H1 (cell line): Measurements from ENCODE around the gene FN3KRP. TPM values are rescaled to one million over a fixed set of nuclear protein-coding genes. Genes with fewer than 3 reads are reported as not detected.

Experiments
- CTCF ChIA-PET: fragments of 300-600 bp; sonication (Branson Sonifier 250); formaldehyde crosslinking; loops from one replicate; lab custom pipeline; 2021; ENCODE audit not compliant: partially characterized antibody; lab: Charles Lee
- POLR2A ChIA-PET: fragments of 300-600 bp; sonication (Branson Sonifier 250); formaldehyde crosslinking; loops from one replicate; lab custom pipeline; 2021; ENCODE audit warnings: inconsistent platforms; ENCODE audit not compliant: partially characterized antibody; lab: Charles Lee
- DNase-seq, 2 experiments: peaks; one replicate each; pipeline versions ENCODE4 v3.0.0 to v3.0.0-alpha.2; 2010 to 2022; ENCODE audit warnings: low spot score in 2 of 2, low read depth in 1 of 2, mixed read lengths in 1 of 2
- FAIRE-seq: peaks from 2 replicates; lab custom pipeline; 2011; peaks lifted over from hg19 to GRCh38; lab: Jason Lieb, UNC
- H2AFZ ChIP-seq: 2 replicates; pipeline ENCODE4 v1.8.1; 2012; ENCODE audit warnings: low read length, inconsistent platforms
- H2AK5ac ChIP-seq: 2 replicates; pipeline ENCODE4 v1.6.1; 2013; ENCODE audit warnings: low read depth, low read length
- H2BK120ac ChIP-seq: replicated peaks from 2 replicates; pipeline ENCODE3; 2013; ENCODE audit warnings: low read depth, low read length, inconsistent platforms
- H2BK12ac ChIP-seq: 2 replicates; pipeline ENCODE4 v1.6.1; 2013; ENCODE audit warnings: low read depth, low read length
- H2BK15ac ChIP-seq: 2 replicates; pipeline ENCODE4 v1.6.1; 2013; ENCODE audit warnings: low read length
- H2BK20ac ChIP-seq: 2 replicates; pipeline ENCODE4 v1.6.1; 2013; ENCODE audit warnings: low read length
- H2BK5ac ChIP-seq: 2 replicates; pipeline ENCODE4 v1.6.1; 2013; ENCODE audit warnings: low read depth, low read length
- H3K14ac ChIP-seq: 2 replicates; pipeline ENCODE4 v1.6.1; 2013; ENCODE audit warnings: inconsistent platforms; ENCODE audit not compliant: insufficient read length
- H3K18ac ChIP-seq: 2 replicates; pipeline ENCODE4 v1.6.1; 2013; ENCODE audit warnings: low read length; ENCODE audit errors: extremely low read depth
- H3K23ac ChIP-seq: 2 replicates; pipeline ENCODE4 v1.6.1; 2013; ENCODE audit warnings: inconsistent platforms; ENCODE audit not compliant: insufficient read length
- H3K23me2 ChIP-seq: 2 replicates; pipeline ENCODE4 v1.6.1; 2013; ENCODE audit warnings: low read depth, low read length
- H3K27ac ChIP-seq: 2 replicates; pipeline ENCODE4 v1.6.1; 2011; ENCODE audit warnings: low read depth, low read length, inconsistent platforms
- H3K27me3 ChIP-seq, 4 experiments: replicated peaks in 1 of 4; 1 replicate in 1 of 4; 2 replicates in 3 of 4; pipeline versions ENCODE4 v1.6.1 to v1.8.1; 2011 to 2013; ENCODE audit warnings: low read length in 3 of 4, mild to moderate bottlenecking in 3 of 4, inconsistent platforms in 2 of 4, mixed read lengths in 2 of 4, moderate library complexity in 1 of 4; ENCODE audit not compliant: control insufficient read depth in 3 of 4, insufficient read depth in 3 of 4; ENCODE audit errors: extremely low read depth in 1 of 4
- H3K36me3 ChIP-seq, 4 experiments: 2 replicates each; pipeline versions ENCODE4 v1.6.1 to v1.8.1; 2011 to 2013; ENCODE audit warnings: mild to moderate bottlenecking in 4 of 4, low read length in 3 of 4, moderate library complexity in 2 of 4, control low read depth in 1 of 4, inconsistent platforms in 1 of 4; ENCODE audit not compliant: insufficient read depth in 4 of 4, control insufficient read depth in 2 of 4
- H3K4ac ChIP-seq: replicated peaks from 2 replicates; pipeline ENCODE3; 2013; ENCODE audit warnings: low read length, low read depth, mixed read lengths, inconsistent platforms; ENCODE audit not compliant: insufficient read length
- H3K4me1 ChIP-seq, 4 experiments: replicated peaks in 1 of 4; 1 replicate in 1 of 4; 2 replicates in 3 of 4; pipeline versions ENCODE4 v1.6.1 to v1.8.1; 2011 to 2013; ENCODE audit warnings: low read length in 3 of 4, inconsistent platforms in 2 of 4, mixed read lengths in 1 of 4; ENCODE audit not compliant: insufficient read depth in 4 of 4, control insufficient read depth in 3 of 4
- H3K4me2 ChIP-seq, 2 experiments: 2 replicates each; pipeline versions ENCODE4 v1.6.1 to v1.8.1; 2011 to 2013; ENCODE audit warnings: low read depth in 2 of 2, low read length in 2 of 2, control low read depth in 1 of 2, inconsistent platforms in 1 of 2, mild to moderate bottlenecking in 1 of 2; ENCODE audit not compliant: insufficient read depth in 1 of 2
- H3K4me3 ChIP-seq, 4 experiments: fragments of 200-600, 300-600 bp in 1 of 4; sonication (generic), shearing (Covaris generic), sonication (Bioruptor Twin) in 1 of 4; 2 replicates each; pipeline versions ENCODE4 v1.5.1 to v1.8.1; 2011 to 2016; ENCODE audit warnings: low read length in 4 of 4, low read depth in 3 of 4, control low read depth in 2 of 4, inconsistent platforms in 2 of 4, mild to moderate bottlenecking in 2 of 4, mixed read lengths in 1 of 4, moderate library complexity in 1 of 4; ENCODE audit not compliant: insufficient read depth in 2 of 4; ENCODE audit errors: extremely low read depth in 1 of 4
- H3K56ac ChIP-seq: replicated peaks from 2 replicates; pipeline ENCODE3; 2013; ENCODE audit warnings: low read depth, mild to moderate bottlenecking, mixed read lengths, low read length, inconsistent platforms; ENCODE audit not compliant: insufficient read length
- H3K79me1 ChIP-seq: 2 replicates; pipeline ENCODE4 v1.6.1; 2013; ENCODE audit warnings: low read depth, low read length, control low read depth
- H3K79me2 ChIP-seq, 2 experiments: 2 replicates each; pipeline versions ENCODE4 v1.6.1 to v1.8.1; 2012 to 2013; ENCODE audit warnings: low read length in 2 of 2, mild to moderate bottlenecking in 2 of 2, inconsistent platforms in 1 of 2; ENCODE audit not compliant: insufficient read depth in 2 of 2, control insufficient read depth in 1 of 2
- H3K9ac ChIP-seq, 4 experiments: replicated peaks in 1 of 4; 1 replicate in 1 of 4; 2 replicates in 3 of 4; pipeline versions ENCODE4 v1.6.1 to v1.8.1; 2011 to 2013; ENCODE audit warnings: low read depth in 3 of 4, low read length in 3 of 4, control low read depth in 2 of 4, mild to moderate bottlenecking in 2 of 4, moderate library complexity in 2 of 4, inconsistent platforms in 1 of 4; ENCODE audit errors: extremely low read depth in 1 of 4
- H3K9me3 ChIP-seq, 2 experiments: 2 replicates each; pipeline versions ENCODE4 v1.6.1 to v1.8.1; 2012 to 2013; ENCODE audit warnings: mild to moderate bottlenecking in 2 of 2, moderate library complexity in 2 of 2, control low read depth in 1 of 2, inconsistent platforms in 1 of 2, low read depth in 1 of 2, low read length in 1 of 2, mixed read lengths in 1 of 2; ENCODE audit not compliant: insufficient read depth in 2 of 2
- H4K20me1 ChIP-seq, 2 experiments: replicated peaks in 1 of 2; 2 replicates each; pipeline versions ENCODE3 to v1.8.1; 2011 to 2013; ENCODE audit warnings: inconsistent platforms in 2 of 2, low read length in 2 of 2, mild to moderate bottlenecking in 1 of 2; ENCODE audit not compliant: insufficient read depth in 2 of 2, control insufficient read depth in 1 of 2
- H4K5ac ChIP-seq: 2 replicates; pipeline ENCODE4 v1.6.1; 2013; ENCODE audit warnings: low read length, low read depth, mixed read lengths, inconsistent platforms; ENCODE audit not compliant: insufficient read length
- H4K8ac ChIP-seq: 2 replicates; pipeline ENCODE4 v1.8.0; 2013; ENCODE audit warnings: mild to moderate bottlenecking, moderate library complexity, low read length, inconsistent platforms; ENCODE audit not compliant: insufficient read depth; ENCODE audit errors: extremely low read depth
- H4K91ac ChIP-seq: replicated peaks from 2 replicates; pipeline ENCODE3; 2013; ENCODE audit warnings: low read length, mixed read lengths, inconsistent platforms; ENCODE audit not compliant: insufficient read length
- BCL11A ChIP-seq, 2 experiments: IDR thresholded peaks; one replicate each; pipeline ENCODE4 v1.6.1; 2011; ENCODE audit warnings: low read depth in 2 of 2, low read length in 2 of 2, mild to moderate bottlenecking in 2 of 2
- CBX8 ChIP-seq: fragments of 300-800, 300-1000 bp; sonication (generic); IDR thresholded peaks from 2 replicates; pipeline ENCODE4 v1.7.1; 2016; ENCODE audit warnings: low read depth, low read length, borderline replicate concordance
- CEBPB ChIP-seq: IDR thresholded peaks from 2 replicates; pipeline ENCODE4 v1.6.1; 2012; ENCODE audit warnings: low read depth, low read length
- SAP30 ChIP-seq: fragments of 300-600 bp; sonication (generic); IDR thresholded peaks from 2 replicates; pipeline ENCODE4 v1.7.1; 2012; ENCODE audit warnings: low read length, moderate library complexity, mild to moderate bottlenecking, inconsistent platforms; ENCODE audit not compliant: insufficient read depth, insufficient replicate concordance
- SIX5 ChIP-seq: IDR thresholded peaks from 2 replicates; pipeline ENCODE4 v1.6.1; 2011; ENCODE audit warnings: mild to moderate bottlenecking, low read depth, low read length
- SUZ12 ChIP-seq: fragments of 200-600 bp; sonication (generic); IDR thresholded peaks from 2 replicates; pipeline ENCODE4 v1.6.1; 2012; ENCODE audit warnings: mild to moderate bottlenecking, inconsistent platforms, low read length, moderate library complexity, mixed read lengths
- TEAD4 ChIP-seq: IDR thresholded peaks from 2 replicates; pipeline ENCODE4 v1.6.1; 2012; ENCODE audit warnings: low read depth, low read length, inconsistent platforms, mixed read lengths
- ZNF274 ChIP-seq: IDR thresholded peaks from 2 replicates; pipeline ENCODE4 v1.7.0; 2012; ENCODE audit warnings: low read length, borderline replicate concordance; ENCODE audit errors: extremely low read depth
- WGBS, 2 experiments: shearing (Covaris generic) in 1 of 2; methylation state at CpG; one replicate each; pipeline versions ENCODE4 v1.1.6 to v1.1.7; 2013 to 2015; ENCODE audit warnings: low lambda C conversion rate in 2 of 2, mixed read lengths in 2 of 2, inconsistent platforms in 1 of 2, low coverage in 1 of 2, missing lambda C conversion rate in 1 of 2; ENCODE audit not compliant: insufficient replicate concordance in 2 of 2, insufficient coverage in 1 of 2, insufficient read length in 1 of 2; ENCODE audit errors: extremely low coverage in 1 of 2, missing lambda C conversion rate in 1 of 2; 5-methylcytosine and 5-hydroxymethylcytosine counted together
- polyA plus RNA-seq, 7 experiments: library from polyadenylated mRNA; depleted of rRNA in 3 of 7; stranded (reverse) in 5 of 7; unstranded in 2 of 7; fragments of >200 nt in 5 of 7; fragments of 200-250 nt in 2 of 7; gene quantifications; 1 replicate in 5 of 7; 2 replicates in 1 of 7; 4 replicates in 1 of 7; pipeline versions ENCODE4 v1.2.1 to v1.2.3, GENCODE V29; 2011 to 2013; ENCODE audit warnings: missing spikeins in 2 of 7, mixed read lengths in 2 of 7
- total RNA-seq: library from RNA; stranded (reverse); fragmentation: NEBNext Ultra II Directional; extraction: Animal tissue kit (Norgen Biotek cat#: 25700); gene quantifications from 2 replicates; pipeline ENCODE4 v1.2.1, GENCODE V29; 2021

FN3KRP gene
- total and polyA plus RNA-seq, 2 of the 8 experiments (the other 6 are each of a cell fraction or from before 2014, with no cell fraction given) = 18.1 to 21.4 TPM

- Histone ChIP-seq H3K9ac (no peak overlapping the region), H2AFZ (no peak overlapping the region), H3K4ac (no peak overlapping the region), H3K79me2 (peaks cover 0 to 36% of the 10 kb centered on the region in 2 experiments; a peak in 2 of 4 replicates), H2AK5ac (no peak overlapping the region), H3K4me2 (peak overlapping the region; percentile 95 to 97), H2BK15ac (no peak overlapping the region), H3K4me3 (peak overlapping the region; percentile 78 to 93 (median 85)), H3K36me3 (peaks cover 0 to 9% (median 0%) of the 10 kb centered on the region in 4 experiments; a peak in 2 of 8 replicates), H2BK12ac (no peak overlapping the region), H3K27ac (no peak overlapping the region), H3K14ac (no peak overlapping the region), H3K4me1 (peaks cover 8 to 23% (median 16%) of the 10 kb centered on the region in 4 experiments), H3K56ac (no peak overlapping the region), H3K23ac (no peak overlapping the region), H2BK120ac (no peak overlapping the region), H3K23me2 (peaks cover 13% of the 10 kb centered on the region), H4K8ac (no peak overlapping the region), H4K91ac (no peak overlapping the region), H4K5ac (no peak overlapping the region), H3K9me3 (no peaks in the 10 kb centered on the region), H4K20me1 (peaks cover 0 to 1% of the 10 kb centered on the region in 2 experiments), H3K79me1 (peaks cover 7% of the 10 kb centered on the region), H3K27me3 (peaks cover 0 to 6% (median 3%) of the 10 kb centered on the region in 4 experiments; a peak in 4 of 7 replicates), H3K18ac (no peak overlapping the region), H2BK20ac (no peak overlapping the region), H2BK5ac (no peak overlapping the region)
- 58% methylated on average over 8 of the region's 8 CpGs; no CpG with 5 or more reads in 1 of the 2 experiments for WGBS, 2 experiments
- FAIRE-seq (no peak), DNase-seq (no peak)
- TF ChIP-seq BCL11A (IDR thresholded peaks at IDR 0.05; ENCODE audit: low read depth in 2 of 2, low read length in 2 of 2) = no peak
- no peak for TF ChIP-seq CBX8
- TF ChIP-seq CEBPB = no peak
- TF ChIP-seq SAP30 = no peak
- TF ChIP-seq ZNF274 = no peak
- no peak for TF ChIP-seq SUZ12
- TF ChIP-seq SIX5 = no peak
- TF ChIP-seq TEAD4 = no peak
- ChIA-PET POLR2A (no interaction called here), CTCF (interaction anchor here (0.6 to 1.0 kb wide), 3 partner anchors 15 to 90 kb away, joined by 3 read pairs; no protein-coding TSS in a partner anchor)
Observed at GRCh38 chr17:82753201-82753464, 36.6 kb downstream of the FN3KRP start.
